Right lobe of liver (tissue), 4 donors: ENCODE measurements around the gene CNTD1.

Experiments used
- CTCF ChIP-seq, 4 donors: fragments of 200-600 bp in 3 of 4; fragments of 450-650 bp in 1 of 4; IDR thresholded peaks; one replicate each; pipeline versions ENCODE4 v1.5.1 to v1.8.0; 2016 to 2022; ENCODE audit warnings: antibody characterized with exemption in 4 of 4, mild to moderate bottlenecking in 2 of 4
- POLR2A ChIP-seq: fragments of 450-650 bp; IDR thresholded peaks from one replicate; pipeline ENCODE4 v1.6.1; 2017; ENCODE audit warnings: antibody characterized with exemption, mild to moderate bottlenecking
- donor health status: DM: no; HTN: no; CAD: no.
- donor health status: DM: no; HTN: no; CAD: no.
- donor health status: DM: no; HTN: yes; CAD: no.

GRCh38 chr17:42848093-42848492, 49.4 kb downstream of the CNTD1 start:
- TF ChIP-seq CTCF (IDR thresholded peaks at IDR 0.05) (no peak), POLR2A (no peak)
